ENCODE results near the gene RSPH10B2.
"Not testable (repeated sequence)": the region's sequence is repeated elsewhere in the genome, so short reads cannot be mapped to it uniquely, and the experiment has no call there.

Gene RSPH10B2

GRCh38 chr7:6753964-6754363, at the start of gene RSPH10B2:
Gene RSPH10B2, plus strand, starts transcription at chr7:6754103. Its CDS starts 3,575 bp downstream, at chr7:6757678.
- not testable (repeated sequence) for DNase-seq (ENCODE audit: low read depth)

GRCh38 chr7:6705959-6706665, 47.8 kb upstream of the RSPH10B2 start:
- H3K4me3 ChIP-seq (ENCODE audit: low read depth, low read length), result peak overlapping the region; percentile 97
- no peak for TF ChIP-seq CTCF (IDR thresholded peaks at IDR 0.05; ENCODE audit: low read depth, low read length, missing control alignments)
- DNase-seq (ENCODE audit: low read depth), result no peak

More at GRCh38 chr7:6753964-6754363, at the start of gene RSPH10B2:
- H3K4me3 ChIP-seq (ENCODE audit: low read depth, low read length), result not testable (repeated sequence)

GRCh38 chr7:6706666-6707407, 47.1 kb upstream of the RSPH10B2 start, which contains the start of gene ZNF12:
Gene ZNF12, minus strand, starts transcription at chr7:6706947. Its CDS starts 1,774 bp downstream, at chr7:6705173.
- TF ChIP-seq CTCF (IDR thresholded peaks at IDR 0.05; ENCODE audit: low read depth, low read length, missing control alignments), result no peak
- DNase-seq (ENCODE audit: low read depth), result peak; percentile 86
- H3K4me3 ChIP-seq (ENCODE audit: low read depth, low read length), result peak within 1 kb of the TSS; percentile 97

GRCh38 chr7:6708304-6708703, 45.6 kb upstream of the RSPH10B2 start:
- TF ChIP-seq CTCF (IDR thresholded peaks at IDR 0.05; ENCODE audit: low read depth, low read length, missing control alignments), result no peak
- DNase-seq (ENCODE audit: low read depth), result no peak
- H3K4me3 ChIP-seq (ENCODE audit: low read depth, low read length), result no peak overlapping the region

- TF ChIP-seq CTCF (IDR thresholded peaks at IDR 0.05; ENCODE audit: low read depth, low read length, missing control alignments), result no peak
- H3K4me3 ChIP-seq (ENCODE audit: low read depth, low read length), result no peak overlapping the region
- DNase-seq (ENCODE audit: low read depth), result no peak
These were observed 44.1 kb upstream of the RSPH10B2 start for GRCh38 chr7:6709808-6710207.

GRCh38 chr7:6714360-6714759, 39.5 kb upstream of the RSPH10B2 start:
- no peak for TF ChIP-seq CTCF (IDR thresholded peaks at IDR 0.05; ENCODE audit: low read depth, low read length, missing control alignments)
- no peak overlapping the region for H3K4me3 ChIP-seq (ENCODE audit: low read depth, low read length)

GRCh38 chr7:6715898-6716297, 38.0 kb upstream of the RSPH10B2 start:
- not testable (repeated sequence) for DNase-seq (ENCODE audit: low read depth); H3K4me3 ChIP-seq (ENCODE audit: low read depth, low read length)

More at GRCh38 chr7:6714360-6714759, 39.5 kb upstream of the RSPH10B2 start:
- DNase-seq (ENCODE audit: low read depth), result no peak

- TF ChIP-seq CTCF (IDR thresholded peaks at IDR 0.05; ENCODE audit: low read depth, low read length, missing control alignments), result peak; percentile 11
- DNase-seq (ENCODE audit: low read depth), result no peak
These were observed 35.8 kb upstream of the RSPH10B2 start for GRCh38 chr7:6718124-6718523.

GRCh38 chr7:6724351-6724750, 29.6 kb upstream of the RSPH10B2 start:
- not testable (repeated sequence) for H3K4me3 ChIP-seq (ENCODE audit: low read depth, low read length); DNase-seq (ENCODE audit: low read depth)

More at GRCh38 chr7:6718124-6718523, 35.8 kb upstream of the RSPH10B2 start:
- no peak overlapping the region for H3K4me3 ChIP-seq (ENCODE audit: low read depth, low read length)

All from GM12864 (cell line).